HG02610 (cell line): ENCODE results near the gene MRPL10.

ENCODE experiments used
- ATAC-seq: cut with Tn5 transposase; IDR thresholded peaks from one replicate; pipeline ENCODE4 v1.9.1; 2021; ENCODE audit warnings: mild to moderate bottlenecking, moderate library complexity; ENCODE audit not compliant: unreplicated experiment

The MRPL10 gene

DNA sequence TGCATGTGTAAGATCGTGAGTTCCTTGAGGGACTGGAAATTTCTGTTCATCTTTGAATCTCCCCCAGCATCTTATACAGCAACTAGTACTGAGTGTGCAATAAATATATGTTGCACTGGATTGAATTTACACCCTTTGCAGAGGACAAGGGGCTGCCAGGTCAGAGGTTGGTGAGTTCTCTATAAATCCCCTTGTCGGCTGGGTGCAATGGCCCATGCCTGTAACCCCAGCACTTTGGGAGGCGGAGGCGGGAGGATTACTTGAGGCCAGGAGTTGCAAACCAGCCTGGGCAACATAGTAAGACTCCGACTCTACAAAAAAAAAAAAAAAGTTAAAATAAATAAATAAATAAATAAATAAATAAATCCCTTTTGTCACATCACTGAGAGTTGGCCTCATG is 29.0 kb upstream of the MRPL10 start:
- ATAC-seq, result no peak

DNA sequence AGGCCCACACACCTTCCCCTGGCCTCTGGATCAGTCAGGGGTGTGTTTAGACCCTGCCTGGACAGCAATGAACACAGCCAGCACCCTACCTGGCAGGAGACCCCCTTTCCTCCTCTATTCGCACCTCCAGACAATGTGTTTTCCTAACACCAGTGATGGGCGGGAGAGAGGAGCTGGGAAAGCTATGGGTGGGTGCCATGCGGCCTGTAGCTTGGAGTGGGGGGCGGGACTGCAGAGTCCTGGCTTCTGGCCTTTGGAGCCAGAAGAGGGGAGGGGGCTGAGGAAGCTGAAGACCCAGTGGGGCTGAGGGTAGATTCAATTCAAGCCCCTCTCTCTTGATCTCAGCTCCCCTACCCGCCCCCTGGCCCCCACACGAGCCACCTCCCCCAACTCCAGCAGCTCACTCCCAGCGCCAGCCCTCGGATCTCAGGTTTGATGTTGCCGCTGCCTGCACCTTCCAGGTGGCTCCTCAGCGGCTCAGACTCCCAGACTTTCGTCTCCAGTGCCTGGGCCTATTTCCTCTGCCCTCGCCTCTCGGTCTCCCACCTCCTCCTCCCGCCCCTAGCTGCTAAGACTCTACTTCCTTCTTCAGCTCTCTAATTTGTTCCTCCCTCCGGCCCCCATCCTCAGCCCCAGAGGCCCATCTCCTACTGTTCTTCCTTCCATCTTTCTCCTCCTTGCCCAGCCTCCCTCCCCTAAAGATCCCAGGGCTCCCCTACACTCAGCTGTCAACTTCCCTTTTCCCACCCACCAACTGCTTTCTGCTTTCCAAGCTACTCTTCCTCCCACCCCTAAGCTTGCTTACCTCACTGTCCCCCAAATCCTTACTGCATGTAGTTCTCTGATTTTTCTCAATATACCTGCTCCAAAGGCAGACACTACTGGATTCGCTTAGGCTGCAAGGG is 26.5 kb upstream of the MRPL10 start:
- ATAC-seq, result no peak

DNA sequence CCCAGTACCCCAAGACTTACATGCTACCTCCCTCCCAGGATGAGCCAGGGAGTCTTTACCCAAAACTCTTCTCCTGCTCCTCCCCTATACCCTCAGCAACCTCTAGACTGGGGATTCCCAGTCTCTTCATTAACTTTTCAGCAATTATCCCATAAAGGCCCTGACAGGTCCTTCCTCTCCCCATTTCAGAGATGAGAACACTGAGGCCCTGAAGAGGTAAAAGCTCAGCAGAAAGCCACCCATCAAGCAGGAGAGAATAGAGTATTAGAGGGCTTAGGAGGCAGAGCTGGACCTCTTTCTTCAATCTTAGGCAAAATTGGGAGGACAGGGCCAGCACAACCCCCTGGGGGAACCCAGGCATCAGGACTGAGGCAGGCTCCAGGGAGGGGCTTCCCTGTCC is 25.5 kb upstream of the MRPL10 start:
- ATAC-seq, result no peak

DNA sequence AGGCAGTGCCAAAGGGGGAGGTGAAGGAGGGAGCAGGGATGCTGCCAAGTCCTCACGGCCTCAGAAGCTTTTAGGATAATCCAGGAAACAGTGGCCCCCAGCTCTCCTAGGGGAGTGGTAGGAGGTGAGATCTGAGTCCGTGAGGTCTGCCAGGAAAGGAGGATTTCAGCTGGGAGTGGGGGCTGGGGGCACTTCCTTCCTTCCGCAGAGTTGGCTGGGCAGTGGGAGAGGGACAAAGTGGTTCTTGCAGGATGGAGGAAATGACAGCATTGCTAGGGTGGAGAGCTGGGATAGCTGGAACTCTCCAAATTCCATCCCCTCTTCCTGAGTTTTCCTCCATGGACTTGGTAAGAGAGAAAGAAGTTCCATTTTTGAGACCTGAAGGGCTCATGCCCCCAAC is 24.4 kb upstream of the MRPL10 start:
- no peak for ATAC-seq

DNA sequence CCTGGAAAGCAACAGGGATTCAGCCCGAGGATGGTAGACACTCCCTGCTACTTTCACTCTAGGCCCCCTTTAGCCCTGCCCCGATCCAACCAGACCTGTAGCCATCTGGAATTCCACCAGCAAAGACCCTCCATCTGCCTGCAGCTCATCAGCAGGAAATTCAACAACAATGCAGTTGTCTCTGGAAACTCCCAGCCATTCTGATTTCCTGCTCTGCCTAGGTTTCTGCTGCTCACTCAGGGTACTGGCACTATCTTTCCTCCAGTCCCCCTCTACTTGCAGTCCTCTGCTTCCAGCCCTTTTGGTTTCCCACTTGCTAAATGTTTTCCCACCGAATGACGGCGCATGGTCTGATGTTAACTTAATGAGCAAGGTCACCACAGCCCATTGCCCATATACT is 22.3 kb upstream of the MRPL10 start:
- no peak for ATAC-seq

DNA sequence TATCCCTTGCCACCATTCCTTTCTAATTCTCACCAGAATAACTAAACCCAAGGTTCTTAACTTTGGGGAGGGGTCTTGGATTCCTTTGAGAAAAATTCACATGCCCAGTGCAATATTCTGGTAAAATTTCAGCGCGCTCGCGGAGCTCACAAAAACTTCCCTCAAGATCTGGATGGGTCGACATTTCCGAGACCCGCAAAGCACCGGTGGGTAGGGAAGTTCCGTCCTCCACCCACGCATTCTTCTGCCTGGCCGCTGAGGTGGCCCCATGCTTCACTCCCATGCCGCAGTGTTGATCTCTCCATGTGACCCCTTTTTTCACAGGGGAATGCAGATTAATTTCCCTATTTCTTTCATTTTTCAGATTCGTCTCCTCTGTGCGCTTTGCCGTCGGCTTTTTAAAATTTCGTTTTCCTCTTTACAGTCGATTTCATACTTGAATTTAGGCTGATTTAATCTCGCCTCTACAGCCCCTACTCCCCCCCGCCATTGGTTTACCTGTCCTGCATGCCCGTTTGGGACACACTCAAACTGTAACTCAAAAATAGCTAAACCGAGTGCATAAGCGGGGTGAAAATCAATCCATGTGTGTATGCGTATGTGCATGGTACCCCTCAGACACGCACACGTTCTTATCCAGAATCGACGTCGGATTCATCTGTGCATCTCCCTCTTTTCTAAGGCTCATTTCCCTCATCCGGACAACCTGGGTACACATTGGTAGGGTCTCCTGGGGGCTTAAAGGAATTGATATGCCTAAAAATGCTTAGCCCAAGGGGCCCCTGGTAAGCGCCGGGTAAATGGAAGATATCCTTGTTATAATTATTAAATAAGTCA is 21.0 kb upstream of the MRPL10 start:
- ATAC-seq, result no peak

DNA sequence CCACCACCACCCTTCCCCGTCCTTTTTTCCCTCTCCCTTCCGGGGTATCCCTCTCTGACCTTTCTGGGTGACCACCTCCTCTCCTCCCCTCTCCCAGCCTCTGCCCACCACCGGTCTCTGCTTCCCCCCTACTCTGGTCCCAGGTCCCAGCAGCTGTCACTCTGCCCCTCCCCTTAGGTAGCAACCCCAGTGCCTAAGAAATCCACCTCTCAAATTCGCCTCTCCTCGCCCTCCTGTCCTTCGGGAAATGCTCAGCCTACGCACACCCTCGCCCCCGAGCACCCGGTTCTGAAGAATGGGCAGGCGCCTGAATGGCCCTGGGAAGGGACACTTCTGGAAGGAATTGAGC is 20.4 kb upstream of the MRPL10 start:
- ATAC-seq, result no peak

DNA sequence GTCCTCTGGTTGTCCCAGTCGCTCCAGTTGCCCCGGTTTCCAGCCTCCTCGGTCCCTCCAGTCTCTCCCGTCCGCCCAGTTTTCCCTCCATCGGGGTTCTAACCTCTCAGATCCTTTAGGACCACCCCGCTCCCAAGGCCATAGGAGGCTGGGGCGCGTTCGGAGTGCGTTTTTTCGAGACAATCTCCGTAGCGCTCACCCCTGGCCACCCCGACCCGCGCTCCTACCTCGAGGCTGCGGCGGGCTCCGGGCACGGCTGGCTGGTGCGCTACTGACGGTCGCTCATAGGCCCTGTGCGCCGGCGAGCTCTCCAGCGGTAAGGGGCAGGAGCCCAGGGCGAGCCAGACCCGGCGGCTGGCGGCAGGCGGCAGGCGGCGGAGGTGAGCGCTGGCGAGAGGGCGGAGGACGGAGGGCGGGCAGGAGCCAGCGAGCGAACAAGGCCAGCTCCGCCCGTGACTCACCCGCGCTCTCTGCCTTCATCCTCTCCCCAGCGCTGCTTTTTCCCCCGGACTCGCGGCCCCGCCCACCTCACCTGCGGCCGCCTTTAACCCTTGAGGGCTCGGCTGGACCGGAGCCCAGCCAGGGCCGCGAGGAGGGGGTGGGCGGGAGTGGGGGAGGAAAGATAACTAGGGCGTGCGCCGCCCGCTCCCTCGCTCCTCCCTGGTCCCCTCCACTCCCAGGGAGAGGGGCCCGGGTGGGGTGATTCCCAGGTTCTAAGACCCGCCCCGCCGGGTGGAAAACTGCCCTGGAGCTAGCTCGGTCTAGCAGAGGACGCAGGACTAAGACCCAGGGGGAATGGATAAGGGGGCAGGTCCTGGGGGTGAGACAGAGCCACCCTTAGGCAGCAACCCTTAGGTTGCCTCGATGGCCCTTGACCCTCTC is 19.6 kb upstream of the MRPL10 start, which contains the start of gene SP6:
Gene SP6, minus strand, starts transcription at position 472 of the 882 bp plus-strand sequence. CDS start 2,734 bp downstream, outside the sequence.
- ATAC-seq, result no peak

DNA sequence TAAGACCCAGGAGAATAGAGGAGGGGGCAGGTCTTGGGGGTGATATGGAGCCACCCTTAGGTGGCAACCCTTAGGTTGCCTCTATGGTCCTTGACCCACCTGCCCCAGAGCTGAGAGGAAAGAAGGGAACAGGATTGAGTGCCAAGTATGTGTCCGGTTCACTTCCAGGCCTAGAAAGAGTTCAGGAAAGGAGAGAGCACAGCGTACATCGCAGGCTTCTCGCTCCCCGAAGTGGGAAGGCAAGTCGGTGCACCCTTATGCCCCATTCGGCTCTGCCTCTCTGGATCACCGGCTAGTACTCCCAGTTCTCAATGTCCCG is 19.0 kb upstream of the MRPL10 start:
- no peak for ATAC-seq

DNA sequence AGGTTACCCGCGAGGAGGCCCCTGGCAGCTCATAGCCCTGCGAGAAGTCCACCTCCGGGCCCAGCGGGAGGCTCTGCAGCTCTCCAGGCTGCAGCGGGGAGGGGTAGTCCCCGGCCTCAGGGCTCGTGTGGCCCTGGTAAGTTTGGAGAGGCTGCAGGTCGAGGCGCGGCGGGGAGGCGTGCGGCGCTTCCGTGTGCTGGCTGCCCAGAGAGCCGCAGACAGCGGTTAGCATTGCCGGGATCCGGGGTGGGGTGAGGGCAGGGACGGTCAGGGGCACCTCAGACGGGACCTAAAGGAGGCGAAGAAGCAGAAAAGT is 16.8 kb upstream of the MRPL10 start:
- no peak for ATAC-seq

DNA sequence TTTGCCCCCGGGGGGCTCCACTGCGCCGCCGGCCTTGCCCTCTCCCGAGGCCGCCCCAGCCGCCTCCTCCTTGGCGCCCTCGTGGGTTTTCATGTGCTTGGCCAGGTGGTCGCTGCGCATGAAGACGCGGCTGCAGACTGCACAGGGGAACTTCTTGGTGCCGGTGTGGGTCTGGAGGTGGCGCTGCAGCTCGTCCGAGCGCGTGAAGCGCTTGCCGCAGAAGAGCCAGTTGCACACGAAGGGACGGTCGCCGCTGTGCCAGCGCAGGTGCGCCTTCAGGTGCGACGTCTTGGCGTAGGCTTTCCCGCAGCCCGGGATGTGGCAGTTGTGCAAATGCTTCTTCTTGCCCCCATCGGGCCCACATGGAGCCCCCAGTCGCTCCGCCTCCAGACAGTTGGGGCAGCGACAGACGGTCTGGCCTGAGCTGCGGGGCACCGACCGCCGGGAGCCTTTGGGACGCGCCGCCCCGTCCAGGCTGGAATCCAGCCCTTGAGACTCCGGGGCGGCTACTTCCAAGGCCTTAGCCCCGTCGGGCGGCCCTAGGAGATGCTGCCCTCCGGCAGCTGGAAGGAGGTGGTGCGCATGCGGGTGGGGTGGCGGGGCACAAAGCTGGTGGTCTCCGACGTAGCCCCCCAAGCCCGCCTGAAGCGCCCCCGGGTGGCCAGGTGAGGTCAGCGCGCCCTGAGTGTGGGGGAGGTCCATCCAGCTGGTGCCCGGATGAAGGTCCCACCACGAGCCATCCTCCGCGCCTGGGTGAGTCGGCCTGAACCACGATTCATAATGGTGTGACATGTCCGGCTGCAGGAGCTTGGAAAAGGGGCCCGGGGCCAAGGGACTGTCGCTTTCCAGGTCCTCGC is 16.2 kb upstream of the MRPL10 start:
- no peak for ATAC-seq

DNA sequence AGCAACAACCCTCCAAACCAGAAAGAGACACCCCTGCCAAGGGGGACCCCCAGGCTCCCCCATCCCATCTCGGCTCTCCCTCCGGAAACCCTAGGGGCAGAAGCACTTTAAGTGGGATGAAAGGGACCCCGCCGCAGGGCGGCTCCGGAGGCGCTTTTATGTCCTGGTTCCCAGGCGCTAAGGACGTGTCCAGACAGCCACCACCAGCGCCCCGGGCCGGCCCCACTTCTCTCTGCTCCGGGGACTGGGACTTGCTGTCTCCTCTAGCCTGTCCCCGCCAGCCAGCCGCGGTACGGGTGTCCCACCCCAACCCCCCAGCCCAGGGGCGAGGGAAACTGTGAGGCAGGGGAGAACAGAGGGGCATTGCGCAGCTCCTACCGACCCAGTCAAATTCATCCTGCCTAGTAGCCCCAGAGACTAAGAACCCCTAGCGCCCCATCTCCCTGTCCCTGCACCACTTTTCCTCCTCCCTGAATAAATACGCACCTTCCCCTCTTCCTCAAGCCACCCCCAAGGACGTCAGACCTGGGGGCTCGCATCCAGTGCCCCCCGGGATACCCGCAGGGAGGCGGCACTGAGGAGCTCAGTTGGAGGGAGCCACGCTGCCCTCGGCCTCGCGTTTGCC is 15.5 kb upstream of the MRPL10 start:
- no peak for ATAC-seq

DNA sequence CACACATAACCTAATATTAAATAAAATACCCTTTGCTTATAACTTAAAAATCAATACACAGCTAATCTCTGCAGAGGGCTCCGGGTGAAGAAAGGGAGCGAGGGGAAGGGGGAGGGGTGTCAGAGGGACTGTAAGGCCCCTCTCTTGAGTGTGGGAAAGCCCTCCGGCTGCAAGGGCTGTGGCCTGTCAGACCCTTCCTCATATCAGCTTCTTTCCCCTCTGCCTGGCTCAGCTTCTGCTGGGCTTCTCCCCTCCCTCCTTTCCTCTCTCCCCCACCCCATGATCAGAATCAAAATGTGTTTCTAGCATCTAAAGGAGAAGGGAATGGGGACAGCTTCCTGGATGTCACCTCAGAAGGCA is 14.4 kb upstream of the MRPL10 start:
- no peak for ATAC-seq

DNA sequence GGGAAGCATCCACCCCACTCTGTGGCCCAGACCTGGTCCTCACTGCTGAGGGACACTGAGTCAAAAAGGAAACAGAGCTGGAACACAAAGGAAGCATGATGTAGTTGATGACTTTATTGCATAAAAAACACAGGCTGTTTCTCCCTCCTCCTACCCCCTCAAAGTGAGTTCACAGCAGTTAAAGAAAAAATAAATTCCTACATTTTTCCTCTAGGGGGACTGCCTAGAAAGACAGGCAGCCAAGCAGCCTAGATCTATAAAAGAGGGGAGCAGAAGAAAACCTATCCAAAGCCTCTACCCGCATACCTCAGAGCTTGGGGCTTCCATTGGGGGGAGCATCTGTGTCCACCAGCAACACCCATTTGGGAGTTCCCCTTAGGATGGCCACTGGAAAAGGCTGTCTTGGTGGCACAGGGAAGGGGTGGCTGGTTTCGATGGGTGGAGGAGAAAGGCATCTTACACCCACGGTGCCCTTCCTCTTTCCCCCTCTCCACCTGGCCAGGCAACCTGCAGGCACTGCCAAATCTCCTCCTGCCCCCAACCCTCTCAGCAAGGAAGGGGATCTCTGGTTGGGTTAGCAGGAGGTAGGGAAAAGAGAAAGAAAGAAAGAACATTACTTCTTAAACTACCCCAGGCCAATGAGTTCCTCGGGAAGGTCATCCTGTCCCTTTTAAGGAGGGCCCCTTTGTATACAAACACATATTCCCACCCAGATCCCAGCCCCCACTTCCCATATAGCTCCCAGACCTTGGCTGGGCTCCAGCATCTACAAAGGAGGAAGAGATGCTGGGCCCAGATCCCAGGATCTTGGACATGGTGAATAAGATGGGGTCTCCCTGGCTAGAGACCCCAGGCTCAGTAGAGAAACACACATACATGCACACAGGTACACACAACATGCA is 13.7 kb upstream of the MRPL10 start:
- no peak for ATAC-seq

DNA sequence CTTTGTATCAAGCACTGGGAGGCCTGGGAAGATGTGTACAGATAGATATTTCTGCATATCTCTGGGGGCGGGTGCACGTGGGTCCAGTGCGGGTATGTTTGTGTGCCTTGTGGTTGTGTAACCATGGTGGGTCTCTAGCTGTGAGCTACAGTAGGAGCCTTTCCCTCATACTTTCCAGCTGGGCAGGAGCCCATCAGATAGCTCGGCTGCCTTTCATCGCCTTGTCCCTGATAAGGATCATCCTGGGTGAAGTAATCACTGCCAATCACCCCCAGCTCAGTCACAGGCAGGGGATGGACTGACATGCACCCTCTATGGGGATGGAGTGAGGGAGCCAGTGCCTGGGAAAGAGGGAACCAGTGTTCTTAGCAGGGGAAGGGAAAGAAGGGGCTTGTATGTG is 12.9 kb upstream of the MRPL10 start:
- no peak for ATAC-seq

DNA sequence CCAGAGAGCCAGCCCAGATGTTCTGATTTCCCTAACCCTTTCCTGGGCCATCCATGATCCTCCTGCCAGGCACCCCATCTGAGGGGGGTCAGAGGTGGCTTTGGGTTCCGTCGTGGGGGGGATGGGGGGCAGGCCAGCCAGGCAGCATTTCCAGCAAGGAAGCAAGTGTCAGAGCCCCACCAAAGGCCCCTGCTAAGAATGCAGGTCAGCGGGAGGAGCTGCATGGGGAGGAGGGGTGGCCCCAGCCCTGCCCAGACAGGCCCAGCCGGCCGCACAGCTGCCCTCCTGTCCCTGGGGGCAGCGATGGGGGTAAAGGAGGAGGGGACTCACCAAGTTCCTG is 12.0 kb upstream of the MRPL10 start:
- ATAC-seq, result no peak

DNA sequence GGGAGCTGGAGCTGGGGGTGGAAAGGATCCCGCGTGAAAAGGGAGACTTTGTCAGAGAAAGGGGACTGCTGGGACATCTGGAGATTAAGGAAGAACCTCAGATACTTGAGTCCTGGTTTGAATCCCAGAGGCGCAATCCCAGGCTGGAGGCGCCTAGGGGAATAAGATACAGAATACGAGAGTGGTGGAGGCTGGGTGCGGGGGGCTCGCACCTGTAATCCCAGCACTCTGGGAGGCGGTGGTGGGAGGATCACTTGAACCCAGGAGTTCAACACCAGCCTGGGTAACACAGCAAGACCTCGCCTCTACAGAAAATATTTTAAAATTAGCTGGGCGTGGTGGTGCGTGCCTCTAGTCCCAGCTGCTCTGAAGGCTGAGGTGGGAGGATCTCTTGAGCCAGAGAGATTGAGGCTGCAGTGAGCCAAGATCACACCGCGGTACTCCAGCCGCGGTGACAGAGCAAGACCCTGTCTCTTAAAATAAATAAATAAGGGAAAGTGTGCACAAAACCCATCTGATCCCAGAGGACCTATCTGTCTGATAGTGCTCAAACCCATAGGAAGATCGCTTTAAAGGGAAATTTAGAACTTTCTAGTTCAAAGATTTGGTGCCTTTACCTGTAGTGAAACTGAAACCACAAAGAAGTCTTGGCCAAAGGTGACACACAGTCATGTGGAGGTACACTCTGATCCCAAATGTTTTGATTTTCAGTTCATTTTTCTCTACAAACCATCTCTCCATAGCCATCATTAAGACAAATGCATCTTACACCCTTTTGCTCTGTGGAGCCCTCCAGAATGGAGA is 10.3 kb upstream of the MRPL10 start:
- ATAC-seq, result no peak

DNA sequence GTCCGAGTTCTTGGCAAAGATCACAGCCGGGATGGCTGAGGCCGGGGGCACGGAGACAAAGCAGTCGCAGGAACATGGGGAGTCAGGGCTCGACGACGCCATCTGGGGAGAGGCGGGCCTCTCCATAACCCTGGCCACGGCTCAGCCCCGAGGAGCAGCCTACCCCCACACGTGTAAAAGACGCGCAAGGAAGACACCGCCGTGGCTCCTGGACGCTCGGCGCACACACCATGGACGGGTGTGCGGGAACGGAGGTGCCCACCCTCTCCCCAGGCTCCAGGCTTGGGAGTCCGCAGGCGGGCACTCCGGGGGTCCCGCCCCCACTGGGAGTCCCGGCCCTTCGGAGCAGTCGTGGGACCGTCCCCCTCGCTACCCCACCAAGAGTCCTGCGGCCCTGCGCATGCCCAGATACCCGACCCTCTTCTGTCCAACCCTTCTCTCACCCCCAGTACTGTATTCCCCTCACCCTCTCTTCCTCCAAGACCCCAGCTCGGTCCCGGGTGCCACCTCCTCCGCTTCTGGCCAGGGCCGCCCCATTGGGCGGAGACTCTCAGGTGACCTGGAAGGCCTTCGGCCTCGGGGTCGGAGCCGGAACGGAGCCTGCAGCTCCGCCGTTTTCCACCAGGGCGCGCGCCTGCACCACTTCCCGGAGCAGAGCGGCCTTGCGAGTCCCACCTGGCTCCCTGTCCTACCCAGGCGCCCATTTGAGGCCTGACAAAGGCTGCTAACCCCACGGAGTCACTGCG is 9.6 kb upstream of the MRPL10 start, which contains the start of gene SCRN2:
Gene SCRN2, minus strand, starts transcription at position 532 of the 746 bp plus-strand sequence. Its CDS starts 430 bp downstream, at position 102.
- peak; percentile 83 for ATAC-seq
